Skeletal muscle satellite cell (primary cell): Measurements from ENCODE around the gene NLRP8. TPM values are rescaled to one million over a fixed set of nuclear protein-coding genes. Genes with fewer than 3 reads are reported as not detected.

ENCODE experiments used
- H3K27me3 ChIP-seq: 2 replicates; pipeline ENCODE4 v1.7.0; 2013; ENCODE audit warnings: low read length; ENCODE audit not compliant: control insufficient read depth, insufficient read depth
- H3K36me3 ChIP-seq: 2 replicates; pipeline ENCODE4 v1.7.0; 2013; ENCODE audit warnings: mild to moderate bottlenecking, control low read depth, low read length; ENCODE audit not compliant: insufficient read depth
- H3K4me1 ChIP-seq: 2 replicates; pipeline ENCODE4 v1.7.0; 2013; ENCODE audit warnings: low read length; ENCODE audit not compliant: control insufficient read depth, insufficient read depth
- H3K4me2 ChIP-seq: 2 replicates; pipeline ENCODE4 v1.7.0; 2013; ENCODE audit warnings: mild to moderate bottlenecking, low read length
- H3K4me3 ChIP-seq: 2 replicates; pipeline ENCODE4 v1.7.0; 2013; ENCODE audit warnings: low read length
- H3K9ac ChIP-seq: 2 replicates; pipeline ENCODE4 v1.7.0; 2013; ENCODE audit warnings: mild to moderate bottlenecking, low read depth, low read length, moderate library complexity
- H3K9me3 ChIP-seq: replicated peaks from 2 replicates; pipeline ENCODE4 v1.7.0; 2013; ENCODE audit warnings: mild to moderate bottlenecking, control low read depth, low read length
- total RNA-seq: library from RNA; depleted of rRNA; stranded (reverse); fragments of >200 nt; gene quantifications from 2 replicates; pipeline ENCODE4 v1.2.3, GENCODE V29; 2012; rRNA removed

NLRP8 gene
- total RNA-seq: not detected in 2 replicates

DNA sequence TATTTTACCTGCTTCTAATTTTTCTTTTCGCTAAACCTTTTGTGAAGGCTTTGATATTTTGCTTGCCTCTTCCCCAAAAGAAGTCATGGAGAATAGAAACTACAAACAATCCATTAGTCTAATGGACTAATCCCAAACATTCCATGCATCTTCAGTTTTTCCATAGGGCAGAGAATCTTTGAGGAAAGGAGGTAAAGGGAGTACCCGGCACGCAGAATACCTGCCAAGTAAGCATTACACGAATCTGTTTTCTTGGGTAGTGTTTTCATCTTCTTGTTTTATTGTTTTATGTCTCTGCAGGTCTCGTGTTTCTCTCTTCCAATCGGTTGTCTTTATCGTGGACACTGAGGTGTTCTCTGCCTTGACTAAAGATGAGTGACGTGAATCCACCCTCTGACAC lies at the start of gene NLRP8:
Gene NLRP8, plus strand, starts transcription at position 301 of the 400 bp plus-strand sequence.
- Histone ChIP-seq H3K9me3 (peaks cover 6% of the 10 kb centered on the region), H3K4me3 (no peak within 1 kb of the TSS), H3K9ac (no peak within 1 kb of the TSS), H3K27me3 (no peaks in the 10 kb centered on the region), H3K4me2 (no peak within 1 kb of the TSS), H3K4me1 (no peaks in the 10 kb centered on the region), H3K36me3 (no peaks in the 10 kb centered on the region)

GRCh38 chr19:55898911-55899310 lies 48.7 kb upstream of the NLRP8 start:
- no peak overlapping the region for H3K4me2 ChIP-seq
- H3K4me1 ChIP-seq: no peaks in the 10 kb centered on the region
- no peaks in the 10 kb centered on the region for H3K27me3 ChIP-seq
- no peak overlapping the region for H3K9ac ChIP-seq
- H3K36me3 ChIP-seq: no peaks in the 10 kb centered on the region
- no peak overlapping the region for H3K4me3 ChIP-seq
- peaks cover 19% of the 10 kb centered on the region for H3K9me3 ChIP-seq

GRCh38 chr19:55901369-55902079 lies 46.1 kb upstream of the NLRP8 start:
- H3K4me2 ChIP-seq: no peak overlapping the region
- H3K36me3 ChIP-seq: no peaks in the 10 kb centered on the region
- H3K9ac ChIP-seq: no peak overlapping the region
- H3K4me1 ChIP-seq: no peaks in the 10 kb centered on the region
- no peaks in the 10 kb centered on the region for H3K27me3 ChIP-seq
- peaks cover 19% of the 10 kb centered on the region for H3K9me3 ChIP-seq
- H3K4me3 ChIP-seq: no peak overlapping the region

DNA sequence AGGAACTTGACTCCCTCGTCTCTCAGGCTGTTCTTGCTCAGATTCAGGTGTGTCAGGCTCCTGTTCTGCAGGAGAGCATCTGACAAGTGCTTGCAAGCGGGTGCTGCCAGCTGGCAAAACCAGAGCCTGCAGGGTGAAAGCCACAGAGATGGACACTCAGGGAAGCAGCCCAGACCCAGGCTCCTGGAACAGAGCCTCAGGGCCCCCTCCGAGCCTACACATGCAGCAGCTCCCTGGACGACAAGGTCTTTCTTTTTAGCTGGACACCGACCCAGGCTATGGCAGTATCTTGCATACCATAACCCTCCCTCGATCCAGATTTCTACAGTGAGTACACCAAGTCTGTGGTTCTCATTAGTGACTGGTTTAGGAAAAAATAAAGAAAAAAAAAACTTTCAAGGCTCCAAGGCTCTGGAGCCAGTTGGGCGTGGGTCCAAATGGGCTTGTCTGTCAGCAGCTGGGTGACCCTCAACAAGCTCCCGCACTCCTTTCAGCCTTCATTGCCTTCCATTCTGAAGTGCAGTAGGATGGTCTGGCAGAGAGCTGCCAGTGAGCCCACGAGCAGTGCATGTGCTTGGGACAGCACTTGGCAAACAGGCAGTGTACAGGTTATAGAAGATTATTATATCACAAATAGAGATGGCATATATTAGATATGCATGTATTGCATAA lies 45.4 kb upstream of the NLRP8 start:
- H3K4me1 ChIP-seq: no peaks in the 10 kb centered on the region
- no peak overlapping the region for H3K4me3 ChIP-seq
- no peaks in the 10 kb centered on the region for H3K27me3 ChIP-seq
- H3K36me3 ChIP-seq: no peaks in the 10 kb centered on the region
- no peak overlapping the region for H3K9ac ChIP-seq
- no peak overlapping the region for H3K4me2 ChIP-seq
- peaks cover 19% of the 10 kb centered on the region for H3K9me3 ChIP-seq

- Histone ChIP-seq H3K4me1 (no peaks in the 10 kb centered on the region), H3K4me2 (no peak overlapping the region), H3K36me3 (no peaks in the 10 kb centered on the region), H3K27me3 (no peaks in the 10 kb centered on the region), H3K9ac (no peak overlapping the region), H3K4me3 (no peak overlapping the region), H3K9me3 (peaks cover 19% of the 10 kb centered on the region)
Measured at GRCh38 chr19:55907286-55907685, 40.3 kb upstream of the NLRP8 start.

DNA sequence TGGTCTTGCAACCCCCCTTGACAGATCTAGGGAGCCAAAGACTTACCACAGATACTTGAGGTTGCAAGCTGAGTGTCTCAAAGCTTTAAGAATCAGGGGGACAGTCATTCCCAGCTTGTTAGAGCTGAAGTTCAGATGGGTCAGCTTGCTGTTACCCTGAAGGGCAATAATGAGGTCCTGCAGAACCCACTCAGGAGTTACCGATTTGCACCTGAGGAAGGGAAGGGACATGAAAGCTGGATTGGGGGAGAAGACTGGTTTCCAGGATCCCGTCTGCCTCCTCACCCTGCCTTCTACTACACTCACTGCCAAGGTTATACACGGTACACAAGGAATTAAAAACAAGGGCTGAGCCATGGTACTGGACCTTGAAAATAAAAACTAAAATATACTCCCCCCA lies 39.9 kb upstream of the NLRP8 start:
- H3K9ac ChIP-seq: no peak overlapping the region
- H3K4me3 ChIP-seq: no peak overlapping the region
- H3K4me1 ChIP-seq: no peaks in the 10 kb centered on the region
- H3K9me3 ChIP-seq: peaks cover 19% of the 10 kb centered on the region
- H3K36me3 ChIP-seq: no peaks in the 10 kb centered on the region
- H3K27me3 ChIP-seq: no peaks in the 10 kb centered on the region
- H3K4me2 ChIP-seq: no peak overlapping the region

- Histone ChIP-seq H3K9me3 (peaks cover 19% of the 10 kb centered on the region), H3K27me3 (no peaks in the 10 kb centered on the region), H3K4me3 (no peak overlapping the region), H3K9ac (no peak overlapping the region), H3K36me3 (no peaks in the 10 kb centered on the region), H3K4me1 (no peaks in the 10 kb centered on the region), H3K4me2 (no peak overlapping the region)
Measured at GRCh38 chr19:55909801-55910200, 37.8 kb upstream of the NLRP8 start.

DNA sequence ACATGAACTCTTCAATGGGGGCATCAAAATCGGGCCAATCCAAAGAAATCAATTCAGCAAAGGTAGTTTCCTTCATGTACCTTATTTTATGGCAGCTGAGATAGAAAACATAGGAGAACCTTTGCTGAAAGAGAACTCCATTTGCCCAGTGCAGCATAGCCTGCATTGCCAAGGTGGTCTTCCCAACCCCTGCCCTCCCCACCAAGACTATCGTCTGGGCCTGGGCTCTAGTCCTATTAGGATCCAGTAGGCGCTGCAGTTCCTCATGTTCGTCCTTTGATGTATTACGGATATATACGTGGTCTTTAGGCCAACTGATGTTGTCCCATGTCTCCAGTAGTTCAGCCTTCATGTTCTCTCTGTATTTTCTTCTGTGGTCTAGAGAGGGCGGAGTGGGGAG lies 34.7 kb upstream of the NLRP8 start:
- Histone ChIP-seq H3K4me3 (no peak overlapping the region), H3K36me3 (no peaks in the 10 kb centered on the region), H3K4me2 (no peak overlapping the region), H3K27me3 (no peaks in the 10 kb centered on the region), H3K9ac (no peak overlapping the region), H3K4me1 (no peaks in the 10 kb centered on the region), H3K9me3 (peaks cover 17% of the 10 kb centered on the region)

DNA sequence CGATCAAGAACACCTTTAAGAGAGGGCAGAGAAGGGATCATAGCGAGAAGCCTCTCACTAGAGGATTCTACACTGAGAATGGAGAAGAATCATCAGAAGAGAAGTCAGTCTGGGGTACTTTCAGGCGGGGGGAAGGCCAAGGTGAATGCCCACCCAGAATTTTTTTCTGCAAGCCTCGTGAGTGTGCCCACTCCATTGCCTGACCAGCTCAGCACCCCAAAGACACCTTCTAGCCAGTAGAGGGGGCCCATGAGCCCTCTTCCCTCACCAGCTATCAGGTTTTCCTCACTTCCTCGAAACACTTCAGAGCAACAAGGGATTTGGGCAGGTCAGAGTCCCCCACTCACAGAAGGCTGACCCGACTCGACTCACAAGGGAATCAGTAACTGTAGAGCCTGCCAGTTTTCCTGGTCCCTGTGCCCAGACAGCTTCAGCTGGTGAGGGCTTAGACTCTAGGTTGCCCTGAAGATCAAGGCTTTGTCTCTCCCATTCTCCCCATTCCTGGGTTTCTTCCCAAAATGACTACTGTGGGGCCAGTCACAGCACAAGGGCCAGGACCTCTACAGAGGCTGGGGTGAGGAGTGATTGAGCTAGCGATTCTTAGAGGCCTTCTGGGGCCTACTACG lies 33.9 kb upstream of the NLRP8 start:
- no peak overlapping the region for H3K4me2 ChIP-seq
- peaks cover 17% of the 10 kb centered on the region for H3K9me3 ChIP-seq
- no peak overlapping the region for H3K9ac ChIP-seq
- H3K36me3 ChIP-seq: no peaks in the 10 kb centered on the region
- H3K27me3 ChIP-seq: no peaks in the 10 kb centered on the region
- H3K4me3 ChIP-seq: no peak overlapping the region
- no peaks in the 10 kb centered on the region for H3K4me1 ChIP-seq

DNA sequence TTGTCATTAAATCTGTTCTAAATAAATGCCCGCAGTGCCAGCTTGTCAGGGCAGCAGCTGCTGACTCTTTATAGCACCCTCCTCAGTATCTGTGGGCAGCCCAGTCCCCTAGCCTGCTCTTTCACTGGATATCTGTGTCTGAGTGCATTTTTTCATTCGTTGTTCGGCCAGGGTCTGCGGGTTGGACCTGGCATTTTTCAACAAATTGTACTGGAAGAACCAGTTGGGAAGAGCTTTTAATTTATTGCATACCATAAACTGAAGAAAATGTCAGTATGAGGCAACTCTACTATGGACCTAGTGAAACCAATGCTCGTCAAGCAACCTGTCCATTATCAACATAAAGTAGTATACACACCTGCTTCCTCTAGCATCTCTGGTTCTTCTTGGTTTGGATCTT lies 24.1 kb upstream of the NLRP8 start:
- H3K9ac ChIP-seq: no peak overlapping the region
- no peaks in the 10 kb centered on the region for H3K4me1 ChIP-seq
- H3K4me3 ChIP-seq: no peak overlapping the region
- H3K4me2 ChIP-seq: no peak overlapping the region
- H3K9me3 ChIP-seq: peaks cover 4% of the 10 kb centered on the region
- no peaks in the 10 kb centered on the region for H3K36me3 ChIP-seq
- H3K27me3 ChIP-seq: no peaks in the 10 kb centered on the region

DNA sequence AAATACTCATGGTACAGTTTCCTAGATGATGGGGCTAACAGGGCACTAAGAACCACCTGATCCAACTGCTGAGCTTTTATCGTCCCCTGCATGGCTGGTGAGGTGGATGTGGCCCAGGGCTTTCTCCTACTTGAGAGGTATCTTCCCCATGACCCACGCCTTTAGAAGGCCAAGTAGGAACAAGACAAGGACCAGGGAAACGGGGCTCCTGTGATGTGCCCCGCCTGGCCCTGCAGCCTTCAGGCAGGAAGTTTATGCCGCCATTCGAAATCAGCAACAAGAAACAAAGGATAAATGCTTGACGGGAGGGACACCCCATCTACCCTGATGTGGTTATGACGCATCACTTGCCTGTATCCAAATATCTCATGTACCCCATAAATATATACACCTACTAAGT lies 19.6 kb upstream of the NLRP8 start:
- Histone ChIP-seq H3K27me3 (no peaks in the 10 kb centered on the region), H3K4me1 (no peaks in the 10 kb centered on the region), H3K4me2 (no peak overlapping the region), H3K9me3 (peaks cover 10% of the 10 kb centered on the region), H3K9ac (no peak overlapping the region), H3K36me3 (no peaks in the 10 kb centered on the region), H3K4me3 (no peak overlapping the region)
